Bronchial epithelial cell (primary cell): Measurements from ENCODE around the gene DCAF6. TPM values are rescaled to one million over a fixed set of nuclear protein-coding genes. Genes with fewer than 3 reads are reported as not detected.
A peak's percentile ranks its signal among the peaks of the same experiment; 100 is the strongest.

Experiments
- DNase-seq: peaks from one replicate; pipeline ENCODE4 v3.0.0-alpha.2; 2010; ENCODE audit warnings: low read depth
- FAIRE-seq: peaks from 2 replicates; lab custom pipeline; 2011; peaks lifted over from hg19 to GRCh38; lab: Jason Lieb, UNC
- H3K27me3 ChIP-seq: 2 replicates; pipeline ENCODE4 v1.5.1; 2011; ENCODE audit warnings: low read length; ENCODE audit not compliant: control insufficient read depth, insufficient read depth
- H3K36me3 ChIP-seq: 2 replicates; pipeline ENCODE4 v1.5.1; 2011; ENCODE audit warnings: low read length; ENCODE audit not compliant: control insufficient read depth, insufficient read depth
- H3K4me3 ChIP-seq: 2 replicates; pipeline ENCODE4 v1.5.1; 2011; ENCODE audit warnings: mild to moderate bottlenecking, low read depth, low read length, control low read depth
- total RNA-seq: library from RNA; depleted of rRNA; stranded (reverse); fragments of >200 nt; gene quantifications from 2 replicates; pipeline ENCODE4 v1.2.1, GENCODE V29; 2014
- TF ChIP-seq, protein P1 (sequence below): IDR thresholded peaks from 2 replicates; pipeline ENCODE4 v1.5.1; 2011; ENCODE audit warnings: mild to moderate bottlenecking, moderate library complexity, low read length, control low read depth, inconsistent platforms; ENCODE audit not compliant: insufficient read depth, severe bottlenecking

Gene DCAF6
- total RNA-seq, 1 donor from 2014 or later = 28.2 TPM

DNA sequence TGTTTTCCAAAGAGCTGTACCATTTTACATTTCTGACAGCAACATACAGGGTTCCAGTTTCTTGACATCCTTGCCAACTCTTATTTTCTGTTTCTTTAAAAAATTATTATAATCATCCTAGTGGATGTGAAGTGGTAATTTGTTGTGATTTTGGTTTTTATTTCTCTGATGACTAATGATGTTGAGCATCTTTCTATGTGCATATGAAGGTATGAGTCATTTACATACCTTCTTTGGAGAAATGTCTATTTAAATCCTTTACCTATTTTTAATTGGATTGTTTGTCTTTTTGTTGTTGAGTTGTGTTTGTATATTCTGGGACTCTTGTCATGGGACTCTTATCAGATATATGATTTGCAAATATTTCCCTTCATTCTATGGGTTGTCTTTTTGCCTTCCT is 21.2 kb downstream of the DCAF6 start:
- DNase-seq = peak; percentile 57
- TF ChIP-seq, protein P1, sequence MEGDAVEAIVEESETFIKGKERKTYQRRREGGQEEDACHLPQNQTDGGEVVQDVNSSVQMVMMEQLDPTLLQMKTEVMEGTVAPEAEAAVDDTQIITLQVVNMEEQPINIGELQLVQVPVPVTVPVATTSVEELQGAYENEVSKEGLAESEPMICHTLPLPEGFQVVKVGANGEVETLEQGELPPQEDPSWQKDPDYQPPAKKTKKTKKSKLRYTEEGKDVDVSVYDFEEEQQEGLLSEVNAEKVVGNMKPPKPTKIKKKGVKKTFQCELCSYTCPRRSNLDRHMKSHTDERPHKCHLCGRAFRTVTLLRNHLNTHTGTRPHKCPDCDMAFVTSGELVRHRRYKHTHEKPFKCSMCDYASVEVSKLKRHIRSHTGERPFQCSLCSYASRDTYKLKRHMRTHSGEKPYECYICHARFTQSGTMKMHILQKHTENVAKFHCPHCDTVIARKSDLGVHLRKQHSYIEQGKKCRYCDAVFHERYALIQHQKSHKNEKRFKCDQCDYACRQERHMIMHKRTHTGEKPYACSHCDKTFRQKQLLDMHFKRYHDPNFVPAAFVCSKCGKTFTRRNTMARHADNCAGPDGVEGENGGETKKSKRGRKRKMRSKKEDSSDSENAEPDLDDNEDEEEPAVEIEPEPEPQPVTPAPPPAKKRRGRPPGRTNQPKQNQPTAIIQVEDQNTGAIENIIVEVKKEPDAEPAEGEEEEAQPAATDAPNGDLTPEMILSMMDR = no peak
- no peak for FAIRE-seq

DNA sequence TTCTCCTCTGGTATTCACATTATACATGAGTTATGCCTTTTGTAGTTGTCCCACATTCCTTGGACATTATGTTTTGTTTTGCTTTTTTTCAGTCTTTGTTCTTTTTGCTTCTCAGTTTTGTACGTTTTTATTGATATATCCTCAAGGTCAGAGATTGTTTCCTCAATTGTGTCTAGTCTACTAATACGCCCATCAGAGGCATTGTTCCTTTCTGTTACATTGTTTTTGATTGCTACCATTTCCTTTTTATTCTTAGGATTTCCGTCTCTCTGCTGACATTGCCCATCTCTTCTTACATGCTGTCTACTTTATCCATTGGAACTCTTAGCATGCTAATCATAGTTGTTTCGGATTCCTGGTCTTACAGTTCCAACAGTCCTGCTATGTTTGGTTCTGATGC is 28.2 kb downstream of the DCAF6 start:
- FAIRE-seq (no peak), DNase-seq (no peak)
- Histone ChIP-seq H3K36me3 (peaks cover 2% of the 10 kb centered on the region), H3K4me3 (no peak overlapping the region), H3K27me3 (no peaks in the 10 kb centered on the region)
- TF ChIP-seq, protein P1 = no peak

More for the DNA sequence above, 21.2 kb downstream of the DCAF6 start:
- Histone ChIP-seq H3K27me3 (no peaks in the 10 kb centered on the region), H3K4me3 (no peak overlapping the region), H3K36me3 (peaks cover 1% of the 10 kb centered on the region)

DNA sequence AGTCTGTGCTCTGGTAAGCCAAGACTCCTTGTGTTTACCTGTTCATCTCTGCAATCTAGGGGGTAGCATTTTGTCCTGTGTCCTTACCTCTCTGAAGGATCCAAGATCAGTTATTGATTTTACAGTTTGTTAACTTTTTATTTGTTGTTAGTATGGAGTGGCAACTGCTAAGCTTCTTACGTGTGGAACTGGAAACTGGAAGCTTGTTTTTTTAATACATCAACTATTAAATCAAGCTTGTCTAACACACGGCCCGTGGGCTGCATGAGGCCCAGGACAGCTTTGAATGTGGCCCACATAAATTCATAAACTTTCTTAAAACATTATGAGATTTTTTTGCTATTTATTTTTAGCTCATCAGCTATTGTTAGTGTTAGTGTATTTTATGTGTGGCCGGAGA is 29.6 kb downstream of the DCAF6 start:
- TF ChIP-seq, protein P1 = no peak

DNA sequence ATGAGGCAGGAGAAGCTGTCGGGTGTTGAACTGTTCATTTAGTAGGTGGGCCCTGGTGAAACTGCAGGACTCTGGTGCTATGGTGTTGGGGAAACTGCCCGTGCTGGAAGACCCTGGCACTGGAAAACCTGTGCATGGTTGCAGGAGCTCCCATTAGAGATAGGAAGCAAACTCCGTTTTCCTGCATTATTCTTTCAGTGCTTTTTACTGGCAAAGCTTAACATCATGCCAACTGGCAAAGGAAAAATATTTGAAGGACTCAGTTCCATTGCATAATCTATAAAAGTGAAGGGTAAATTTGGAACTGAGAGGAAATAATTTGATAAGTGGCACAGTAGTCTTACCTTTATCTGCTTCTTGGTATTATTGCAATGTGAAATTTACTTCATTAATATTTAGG is 32.1 kb downstream of the DCAF6 start:
- FAIRE-seq (no peak), DNase-seq (no peak)
- H3K4me3 ChIP-seq = no peak overlapping the region
- TF ChIP-seq, protein P1 = no peak
- H3K36me3 ChIP-seq = peaks cover 2% of the 10 kb centered on the region
- no peaks in the 10 kb centered on the region for H3K27me3 ChIP-seq

More for the DNA sequence above, 29.6 kb downstream of the DCAF6 start:
- FAIRE-seq = no peak
- no peak overlapping the region for H3K4me3 ChIP-seq
- H3K27me3 ChIP-seq = no peaks in the 10 kb centered on the region
- peaks cover 2% of the 10 kb centered on the region for H3K36me3 ChIP-seq
- no peak for DNase-seq

DNA sequence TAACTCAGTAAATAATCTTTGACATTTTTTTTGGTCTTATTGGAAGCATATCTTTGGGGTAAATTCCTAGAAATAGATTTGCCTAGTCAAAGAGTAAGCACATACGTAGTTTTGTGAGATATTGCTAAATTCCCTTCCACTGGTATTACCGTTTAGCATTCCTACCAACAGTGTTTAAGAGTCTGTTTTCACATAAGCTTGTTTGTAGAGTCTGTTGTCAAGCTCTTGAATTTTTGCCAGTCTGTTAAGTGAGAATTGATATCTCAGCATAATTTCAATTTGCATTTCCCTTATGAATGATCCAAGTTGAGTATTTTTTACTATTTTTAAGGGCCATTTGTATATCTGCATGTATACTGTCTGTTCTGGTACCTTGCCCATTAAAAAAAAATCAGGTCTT is 37.3 kb downstream of the DCAF6 start:
- Histone ChIP-seq H3K27me3 (no peaks in the 10 kb centered on the region), H3K4me3 (no peak overlapping the region), H3K36me3 (peaks cover 7% of the 10 kb centered on the region)
- TF ChIP-seq, protein P1 = no peak
- FAIRE-seq = no peak
- no peak for DNase-seq

DNA sequence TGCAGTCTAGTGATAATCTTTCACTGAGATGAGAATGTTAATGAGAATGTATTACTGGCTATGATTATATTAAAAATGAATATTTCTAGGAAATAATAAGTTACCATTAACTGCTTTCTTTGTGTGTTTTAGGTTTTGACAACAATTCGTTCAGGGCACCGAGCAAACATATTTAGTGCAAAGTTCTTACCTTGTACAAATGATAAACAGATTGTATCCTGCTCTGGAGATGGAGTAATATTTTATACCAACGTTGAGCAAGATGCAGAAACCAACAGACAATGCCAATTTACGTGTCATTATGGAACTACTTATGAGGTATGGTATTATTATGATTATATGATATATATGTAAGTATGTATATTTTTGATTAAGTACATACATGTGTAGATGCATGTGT is 38.2 kb downstream of the DCAF6 start:
- TF ChIP-seq, protein P1 = no peak
- H3K27me3 ChIP-seq = no peaks in the 10 kb centered on the region
- DNase-seq (no peak), FAIRE-seq (no peak)
- peaks cover 7% of the 10 kb centered on the region for H3K36me3 ChIP-seq
- H3K4me3 ChIP-seq = no peak overlapping the region
